NCI-H526 (cell line): Measurements from ENCODE around the gene DNAJA4.

Experiments used
- DNase-seq, 2 experiments: peaks; one replicate each; lab custom pipeline; 2025; lab: John Stamatoyannopoulos, UW

The DNAJA4 gene

DNA sequence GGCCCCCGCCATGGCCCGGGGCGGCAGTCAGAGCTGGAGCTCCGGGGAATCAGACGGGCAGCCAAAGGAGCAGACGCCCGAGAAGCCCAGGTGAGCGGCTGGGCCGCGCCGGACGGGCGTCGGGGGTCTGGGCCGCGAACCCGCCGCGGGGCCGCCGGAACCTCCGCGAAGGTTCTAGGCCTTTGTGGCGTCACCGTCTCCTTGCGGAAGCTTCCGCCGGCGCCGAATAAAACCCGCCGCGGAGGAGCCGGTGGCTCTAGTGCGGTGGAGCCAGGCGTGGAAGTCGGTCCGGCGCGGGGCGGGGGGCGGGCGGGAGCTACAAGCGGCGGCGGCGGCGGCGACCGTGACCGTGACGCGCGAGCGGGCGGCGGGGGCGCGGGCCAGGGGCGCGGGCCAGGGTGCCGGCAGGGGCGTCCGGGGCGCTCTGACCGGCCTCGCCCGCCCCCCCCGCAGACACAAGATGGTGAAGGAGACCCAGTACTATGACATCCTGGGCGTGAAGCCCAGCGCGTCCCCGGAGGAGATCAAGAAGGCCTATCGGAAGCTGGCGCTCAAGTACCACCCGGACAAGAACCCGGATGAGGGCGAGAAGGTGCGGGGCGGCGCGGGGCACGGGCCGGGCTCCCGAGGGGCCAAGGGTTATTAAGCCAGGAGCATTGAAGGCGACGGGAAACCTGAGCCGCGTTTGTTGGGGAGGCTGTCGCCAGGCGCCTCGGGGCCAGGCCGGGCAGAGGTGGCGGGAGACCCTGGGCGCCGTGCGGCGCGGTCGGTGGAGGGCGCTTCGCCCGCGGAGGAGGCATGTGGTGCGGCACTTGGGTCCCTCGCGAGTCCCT is at the start of gene DNAJA4:
DNAJA4 (plus strand) TSS at position 259 of the 833 bp plus-strand sequence; CDS start at position 461, 202 bp downstream.
- peak; percentile 34 to 60 for DNase-seq

DNA sequence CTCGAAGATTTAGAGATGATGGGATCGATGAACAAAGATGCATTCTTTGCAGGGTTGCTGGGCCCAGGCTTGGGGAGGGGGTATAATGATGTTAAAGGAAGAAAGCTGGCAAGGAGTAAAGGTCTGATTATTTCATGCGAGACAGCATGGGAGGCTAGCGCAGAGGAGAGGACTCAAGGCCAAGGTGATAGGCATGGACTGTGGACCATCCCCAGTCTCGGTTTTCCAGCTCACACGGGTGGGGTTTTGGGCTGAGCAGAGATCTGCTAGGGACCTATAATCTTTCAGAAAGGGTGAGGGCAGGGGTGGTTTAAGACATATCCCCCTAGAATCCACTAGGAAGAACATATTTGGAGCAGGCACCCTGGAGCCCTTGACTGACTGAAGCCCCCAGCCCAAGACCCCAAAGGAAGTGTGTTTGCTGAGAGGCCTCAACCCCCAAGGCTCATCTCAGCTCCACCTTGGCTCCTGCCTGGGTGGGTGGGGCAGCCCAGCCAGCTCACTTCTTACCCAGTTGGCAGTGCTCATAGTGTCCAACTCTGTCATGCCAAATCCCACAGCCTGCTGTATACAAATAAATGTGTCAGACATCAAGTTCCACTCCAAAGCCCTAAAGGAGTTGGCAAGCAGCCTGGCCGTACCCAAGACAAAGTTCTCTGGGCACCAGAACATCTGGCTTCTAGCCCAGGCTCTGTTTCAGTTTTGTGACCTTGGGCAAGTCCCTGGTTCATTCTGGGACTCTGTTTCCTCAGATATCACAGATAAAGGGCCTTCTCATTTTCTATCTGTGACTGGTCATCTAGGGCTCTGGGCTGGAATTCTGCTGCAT is 47.9 kb upstream of the DNAJA4 start:
- no peak for DNase-seq

DNA sequence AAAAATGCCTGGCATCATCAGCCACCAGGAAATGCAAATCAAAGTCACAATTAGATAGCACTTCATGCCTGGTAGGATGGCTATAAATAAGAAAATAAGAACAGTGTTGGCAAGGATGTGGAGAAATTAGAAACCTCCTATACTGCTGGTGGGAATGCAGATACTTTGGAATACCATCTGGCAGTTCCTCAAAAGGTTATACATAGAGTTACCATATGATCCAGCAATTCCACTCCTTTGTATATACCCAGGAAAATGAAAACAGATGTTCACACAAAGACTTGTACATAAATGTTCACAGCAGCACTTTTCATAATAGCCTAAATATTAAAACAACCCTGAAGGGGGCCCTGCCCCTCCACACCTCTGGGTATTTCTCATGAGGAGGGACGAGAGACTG is 43.6 kb upstream of the DNAJA4 start:
- peak; percentile 87 to 90 for DNase-seq

DNA sequence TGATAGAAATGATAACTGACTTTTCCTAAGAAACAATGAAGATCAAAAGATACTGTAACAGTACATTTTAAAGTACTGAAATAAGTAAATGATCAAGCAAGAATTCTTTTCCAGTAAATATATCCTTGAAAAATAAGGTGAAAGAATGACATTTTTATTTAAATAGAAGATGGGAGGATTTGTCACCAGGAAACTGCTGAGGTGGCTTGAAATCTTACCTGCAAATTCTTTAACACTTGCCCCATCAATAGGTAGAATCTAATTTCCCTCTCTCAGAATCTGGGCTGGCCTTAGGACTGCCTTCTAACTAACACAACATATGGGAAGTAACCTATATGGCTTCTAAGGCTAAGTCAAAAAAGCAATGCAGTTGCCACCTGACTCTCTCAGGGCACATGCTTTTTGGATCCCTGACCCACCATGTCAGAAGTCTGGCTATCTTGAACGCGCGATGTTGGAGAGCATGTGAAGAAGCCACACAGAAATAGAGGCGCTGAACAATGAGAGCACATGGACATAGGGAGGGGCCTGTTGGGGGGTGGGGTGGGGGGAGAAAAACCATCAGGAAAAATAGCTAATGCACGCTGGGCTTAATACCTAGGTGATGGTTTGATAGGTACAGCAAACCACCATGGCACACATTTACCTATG is 41.5 kb upstream of the DNAJA4 start:
- DNase-seq = no peak

DNA sequence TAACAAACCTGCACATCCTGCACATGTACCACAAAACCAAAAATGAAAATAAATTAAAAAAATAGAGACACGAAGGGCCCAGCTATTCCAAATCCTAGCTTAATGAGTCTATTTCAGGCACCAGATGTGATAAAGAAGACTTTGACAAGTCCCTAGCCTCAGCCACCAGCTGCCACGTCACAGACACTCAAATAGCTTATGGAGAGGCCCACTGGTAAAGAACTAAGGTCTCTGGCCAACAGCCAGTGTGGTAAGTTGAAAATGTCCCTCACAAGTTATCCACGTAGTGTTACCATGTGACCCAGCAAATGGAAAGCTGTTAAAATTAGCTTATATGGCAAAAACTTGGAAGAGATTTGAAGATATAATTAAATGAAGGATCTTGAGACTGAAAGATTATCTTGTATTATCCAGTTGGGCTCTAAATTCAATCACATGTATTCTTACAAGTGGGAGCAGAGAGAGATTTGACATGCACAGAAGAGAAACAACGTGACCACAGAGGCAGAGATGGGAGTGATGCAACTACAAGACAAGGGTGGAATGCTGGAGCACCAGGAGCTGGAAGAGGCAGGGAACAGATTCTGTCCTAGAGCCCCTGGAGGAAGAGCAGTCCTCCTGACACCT is 40.9 kb upstream of the DNAJA4 start:
- DNase-seq = no peak

DNA sequence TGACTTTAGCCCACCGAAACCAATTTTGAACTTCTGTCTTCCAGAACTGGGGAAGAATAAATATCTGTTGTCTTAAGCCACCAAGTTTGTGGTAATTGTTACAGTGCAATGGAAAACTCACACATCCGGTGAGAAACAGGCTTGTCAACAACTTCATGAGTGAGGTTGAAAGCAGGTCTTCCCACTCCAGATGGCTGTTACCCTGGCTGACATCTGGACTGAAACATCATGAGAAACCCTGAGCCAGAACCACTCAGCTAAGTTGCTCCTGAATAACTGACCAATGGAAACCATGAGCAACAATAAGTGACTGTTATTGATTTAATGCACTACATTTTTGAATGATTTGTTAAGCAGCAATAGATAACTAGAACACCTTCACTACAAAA is 40.3 kb upstream of the DNAJA4 start:
- no peak for DNase-seq

DNA sequence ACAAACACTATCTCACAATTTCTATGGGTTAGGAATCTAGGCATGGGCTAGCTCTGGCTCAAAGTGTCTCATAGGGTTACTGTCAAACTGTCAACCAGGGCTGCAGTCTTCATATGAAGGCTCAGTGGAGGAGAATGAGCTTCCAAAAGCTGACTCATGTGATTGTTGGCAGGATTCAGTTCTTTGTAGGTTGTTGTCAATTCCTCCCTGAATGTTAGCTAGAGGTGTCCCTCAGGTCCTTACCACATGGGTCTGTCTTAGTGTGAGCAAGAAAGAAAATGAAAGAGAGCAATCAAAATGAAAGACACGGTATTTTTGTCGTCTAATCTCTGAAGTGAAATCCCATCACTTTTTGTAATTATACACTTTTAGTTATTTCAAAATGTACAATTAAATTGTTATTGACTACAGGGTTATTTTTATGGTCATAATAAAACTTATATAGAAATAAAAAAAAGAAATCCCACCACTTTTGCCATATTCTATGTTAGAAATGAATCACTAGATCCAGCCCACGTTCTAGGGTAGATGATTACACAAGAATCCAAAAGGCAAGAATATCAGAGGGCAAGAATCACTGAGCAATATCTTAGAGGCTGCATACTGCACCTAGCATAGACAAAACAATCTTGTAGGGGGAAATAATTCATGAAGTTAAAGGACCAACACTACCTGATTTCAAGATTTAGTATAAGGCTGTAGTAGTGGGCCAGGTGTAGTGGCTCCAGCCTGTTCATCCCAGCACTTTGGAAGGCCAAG is 38.4 kb upstream of the DNAJA4 start:
- no peak for DNase-seq

DNA sequence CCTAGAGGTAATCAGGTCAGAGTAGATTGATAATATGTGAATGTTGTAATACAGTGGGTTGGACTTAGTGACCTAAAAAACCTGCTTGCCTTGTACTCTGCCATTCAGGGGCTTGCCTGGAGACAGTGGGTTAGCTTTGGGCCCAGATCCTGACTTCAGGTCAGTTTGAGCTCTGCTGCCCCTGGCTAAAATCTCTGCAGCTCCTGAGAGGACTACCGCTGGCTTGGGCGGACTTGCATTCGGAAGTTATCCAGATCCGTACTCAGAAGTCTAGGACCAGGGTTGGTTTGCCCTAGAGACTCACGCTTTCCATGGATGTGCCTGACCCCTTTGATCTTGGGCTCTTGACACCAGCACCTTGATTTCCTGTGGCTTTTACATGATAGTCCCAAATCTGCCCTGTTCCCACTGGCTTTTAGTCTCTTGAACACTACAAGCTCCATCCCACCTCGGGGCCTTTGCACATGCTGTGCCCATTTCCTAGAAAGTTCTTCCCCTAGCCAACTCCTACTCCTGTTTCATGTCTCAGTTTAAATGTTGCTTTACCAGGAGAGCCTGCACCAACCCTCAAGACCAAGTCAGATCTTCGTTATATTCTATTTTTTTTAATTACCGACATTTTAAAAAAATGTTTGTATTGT is 35.9 kb upstream of the DNAJA4 start:
- DNase-seq = no peak

DNA sequence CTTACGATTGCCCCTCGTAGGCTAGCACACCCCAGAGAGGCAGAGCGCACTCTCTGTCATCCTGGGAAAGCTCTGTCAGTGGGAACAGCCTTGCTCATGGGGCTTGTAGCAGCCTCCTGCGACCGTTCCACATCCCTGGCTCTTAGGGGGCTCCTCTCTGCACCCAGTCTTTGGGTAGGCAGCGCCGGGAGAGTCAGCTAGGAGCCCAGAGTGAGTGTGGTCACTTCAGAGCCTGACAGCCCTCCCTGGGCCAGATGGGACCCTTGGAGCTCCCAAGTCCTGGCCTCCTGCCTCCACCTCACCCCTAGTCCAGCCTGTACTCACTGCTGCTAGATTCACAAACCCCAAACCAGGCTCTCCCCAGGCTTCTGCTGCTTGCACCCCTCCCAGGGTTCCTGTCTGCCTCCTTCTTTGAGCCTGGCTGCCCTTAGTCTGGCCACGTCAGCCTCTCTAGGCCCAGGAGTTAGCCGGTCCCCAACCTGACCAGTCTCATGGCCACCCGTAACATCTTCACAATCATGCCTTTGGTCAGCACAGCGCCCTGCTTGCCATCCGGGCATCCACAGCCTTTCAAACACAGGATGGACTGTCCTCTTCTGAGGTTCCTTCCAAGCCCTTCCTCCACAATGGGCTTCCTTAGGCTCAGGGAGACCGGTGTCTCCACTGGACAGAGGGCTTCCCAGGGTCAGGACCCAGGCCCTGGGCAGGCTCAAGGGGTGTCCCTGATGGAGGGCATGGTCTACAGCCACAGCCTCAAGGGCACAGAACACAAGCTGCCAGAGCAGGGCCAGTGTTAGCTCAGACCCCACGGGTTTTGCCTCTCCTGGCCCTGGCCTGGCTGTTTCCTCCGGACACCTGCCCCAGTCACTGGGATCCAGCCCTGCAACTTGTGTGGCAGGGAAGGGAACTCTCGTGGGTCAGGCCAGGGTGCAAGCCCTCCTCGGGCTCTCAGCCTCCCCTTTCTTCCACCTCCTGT is 34.6 kb upstream of the DNAJA4 start:
- DNase-seq = no peak

DNA sequence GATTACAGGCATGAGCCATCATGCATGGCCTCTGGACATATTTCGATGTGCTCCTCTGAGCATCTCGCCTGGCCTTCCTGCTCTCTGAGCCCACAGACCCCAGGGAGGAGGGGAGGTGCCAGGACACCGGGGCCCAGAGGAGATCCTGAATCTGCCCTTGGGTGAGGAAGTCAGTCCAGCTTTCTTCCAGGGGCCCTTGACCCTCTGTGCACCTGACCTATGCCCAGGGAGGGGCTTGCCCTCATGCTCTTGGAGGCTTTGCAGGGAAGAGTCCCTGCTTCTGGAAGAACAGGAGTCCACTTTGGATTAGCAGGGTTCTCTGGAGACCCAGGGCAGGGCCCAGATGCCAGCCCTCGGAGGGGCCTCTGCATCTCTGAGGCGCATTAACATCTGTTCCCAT is 31.4 kb upstream of the DNAJA4 start:
- DNase-seq = no peak

DNA sequence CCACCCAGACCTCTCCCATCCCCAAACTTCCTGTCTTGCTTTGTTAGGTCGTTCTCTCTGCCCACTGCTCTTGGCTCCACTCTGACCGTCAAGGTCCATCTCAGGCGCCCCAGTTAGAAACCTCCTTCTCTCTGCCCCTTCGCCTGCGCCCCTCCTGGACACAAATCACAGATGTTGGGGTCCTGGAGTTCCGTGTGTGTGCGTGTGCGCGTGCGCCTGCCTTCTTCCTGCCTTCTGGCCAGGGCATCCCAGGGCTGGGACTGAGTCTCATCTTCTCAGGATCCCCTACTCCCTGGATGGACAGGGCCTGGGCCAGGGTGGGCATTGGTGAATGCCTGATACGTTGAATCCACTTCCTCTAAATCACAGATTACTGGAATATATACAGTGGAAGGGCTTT is 30.9 kb upstream of the DNAJA4 start:
- DNase-seq = no peak

DNA sequence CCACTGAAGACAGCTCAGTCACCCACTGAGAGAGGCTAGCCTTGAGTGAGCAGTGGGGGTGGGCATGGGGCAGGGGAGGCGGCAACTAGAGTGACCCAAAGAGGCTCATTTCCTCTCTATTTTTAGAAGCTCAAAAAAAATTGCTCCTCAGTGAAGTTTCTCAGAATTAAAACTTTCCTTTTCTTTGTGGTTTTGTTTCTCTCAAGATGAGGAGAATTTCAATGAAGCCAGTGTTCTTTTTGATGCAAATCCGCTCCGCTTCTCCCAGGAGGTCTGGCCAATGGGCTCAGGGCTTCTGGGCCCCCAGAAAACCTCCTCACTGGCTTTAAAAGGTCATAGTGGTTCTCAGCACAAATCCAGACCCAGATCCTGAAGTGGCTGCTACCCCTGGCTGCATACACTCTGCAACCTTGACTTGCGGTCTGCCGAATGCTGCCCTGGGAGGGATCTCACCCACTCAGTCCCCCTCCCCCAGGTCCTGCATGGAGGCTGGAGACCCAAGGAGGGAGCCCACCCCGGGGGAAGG is 29.8 kb upstream of the DNAJA4 start, which contains the start of gene ACSBG1:
ACSBG1 (minus strand) TSS at position 51 of the 526 bp plus-strand sequence. CDS start 64 bp downstream, outside the sequence.
- DNase-seq = no peak

DNA sequence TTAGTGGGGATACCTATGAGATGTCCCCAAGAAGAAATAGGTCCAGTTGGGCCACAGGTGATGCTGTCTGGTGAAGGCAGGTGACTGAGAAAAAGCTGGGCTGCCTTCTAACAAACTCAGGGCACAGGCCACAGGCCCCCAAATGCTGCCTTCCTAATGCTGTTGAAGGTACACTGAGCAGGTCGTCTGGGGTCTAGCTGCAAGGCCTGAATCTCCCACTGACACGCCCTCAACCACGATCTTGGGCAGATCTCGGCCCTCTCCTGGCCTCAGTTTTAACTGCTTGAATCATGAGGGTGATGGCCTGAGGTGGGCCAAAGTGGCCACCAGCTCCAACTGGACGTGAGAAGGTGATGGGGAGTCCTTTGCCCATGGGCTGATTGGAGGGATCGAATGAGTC is 27.9 kb upstream of the DNAJA4 start:
- DNase-seq = no peak

DNA sequence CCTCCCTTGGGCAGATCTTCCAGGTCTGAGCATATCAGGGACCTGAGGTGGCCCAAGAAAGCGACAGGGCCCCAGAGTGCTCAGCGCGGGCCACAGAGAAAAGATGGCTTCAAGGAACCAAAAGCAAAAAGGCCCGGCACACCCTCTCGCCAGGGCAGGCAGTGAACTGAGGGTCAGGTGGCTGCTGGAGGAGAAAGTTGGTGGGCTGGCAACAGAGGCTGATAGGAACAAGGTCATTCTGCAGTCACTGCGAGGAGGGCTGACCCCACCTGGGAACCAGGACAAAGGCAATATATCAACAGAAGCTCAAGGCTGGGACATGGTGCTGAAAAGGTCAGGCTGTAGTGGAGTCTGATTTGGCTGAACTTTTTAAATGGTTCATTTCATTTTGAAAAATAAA is 27.2 kb upstream of the DNAJA4 start:
- DNase-seq = no peak

DNA sequence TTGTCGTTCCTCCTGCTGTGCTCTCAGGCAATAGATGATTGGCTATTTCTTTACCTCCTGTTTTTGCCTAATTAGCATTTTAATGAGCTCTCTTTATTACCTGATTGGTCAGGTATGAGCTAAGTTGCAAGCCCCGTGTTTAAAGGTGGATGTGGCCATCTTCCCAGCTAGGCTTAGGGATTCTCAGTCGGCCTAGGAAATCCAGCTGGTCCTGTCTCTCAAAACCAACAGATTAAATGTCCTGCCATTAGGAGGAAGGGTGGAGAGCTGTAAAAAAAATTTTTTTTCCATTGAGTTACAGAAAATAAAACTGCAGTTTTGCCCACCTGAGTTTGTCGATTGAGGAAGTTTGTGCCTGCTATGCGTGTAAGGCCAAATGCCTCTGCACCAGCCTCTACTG is 24.6 kb upstream of the DNAJA4 start:
- no peak for DNase-seq

DNA sequence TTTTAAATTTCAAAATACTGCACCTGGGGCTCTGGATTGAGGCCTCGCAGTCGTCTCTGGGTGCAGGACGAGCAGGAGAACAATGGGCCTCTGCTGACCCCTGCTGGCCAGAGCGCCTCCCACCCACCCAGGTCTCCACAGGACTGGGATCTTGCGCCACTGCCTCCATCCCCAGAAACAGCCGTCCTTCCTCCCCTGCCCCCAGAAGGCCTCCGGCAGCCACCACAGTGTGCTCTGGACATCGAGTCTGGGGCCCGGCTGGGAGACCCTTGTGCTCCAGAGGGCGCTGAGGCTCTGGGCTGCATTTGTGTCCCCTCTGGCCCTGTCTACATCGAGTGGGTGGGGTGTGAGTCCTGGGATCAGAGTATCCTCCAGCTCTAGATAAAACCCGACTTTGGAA is 23.3 kb upstream of the DNAJA4 start:
- peak; percentile 41 to 81 for DNase-seq

DNA sequence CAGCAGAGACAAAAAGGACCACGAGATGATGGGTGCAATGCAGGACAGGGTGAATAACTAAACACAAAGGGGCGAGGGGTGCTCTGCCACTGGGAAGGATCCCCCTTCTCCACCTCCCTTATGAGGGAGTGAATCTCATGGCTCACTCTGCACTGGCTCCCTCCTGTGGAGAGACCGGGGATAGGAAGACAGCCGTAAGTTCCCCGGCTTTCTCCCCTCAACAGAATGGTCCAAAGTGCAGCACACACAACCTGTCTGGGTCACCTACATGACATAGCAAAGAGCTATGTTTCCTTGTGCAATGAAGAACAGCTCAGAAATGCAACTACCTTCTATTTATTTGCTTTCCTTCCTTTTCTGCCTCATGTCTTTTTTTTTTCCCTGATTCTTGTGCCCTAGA is 22.2 kb upstream of the DNAJA4 start:
- DNase-seq = peak in 1 of 2 experiments; percentile 24

DNA sequence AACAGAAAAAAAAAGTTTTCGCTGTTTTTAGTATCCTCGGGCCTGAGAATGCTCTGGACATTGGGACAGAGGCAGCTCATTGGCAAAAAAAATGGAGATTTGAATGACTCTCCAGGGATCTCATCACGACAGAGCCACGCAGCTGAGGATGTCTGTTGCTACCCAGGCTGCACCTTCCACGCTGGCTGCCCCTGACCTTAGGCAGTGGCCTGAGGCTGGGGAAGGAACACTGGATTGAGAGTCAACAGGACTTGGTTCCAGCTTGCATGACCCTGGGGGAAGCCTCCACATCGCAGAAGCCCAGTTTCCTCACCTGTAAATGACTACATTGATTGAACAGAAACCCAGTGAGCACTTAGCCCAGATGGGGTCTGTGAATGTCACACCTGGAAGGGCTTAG is 21.3 kb upstream of the DNAJA4 start:
- peak in 1 of 2 experiments; percentile 8 for DNase-seq

DNA sequence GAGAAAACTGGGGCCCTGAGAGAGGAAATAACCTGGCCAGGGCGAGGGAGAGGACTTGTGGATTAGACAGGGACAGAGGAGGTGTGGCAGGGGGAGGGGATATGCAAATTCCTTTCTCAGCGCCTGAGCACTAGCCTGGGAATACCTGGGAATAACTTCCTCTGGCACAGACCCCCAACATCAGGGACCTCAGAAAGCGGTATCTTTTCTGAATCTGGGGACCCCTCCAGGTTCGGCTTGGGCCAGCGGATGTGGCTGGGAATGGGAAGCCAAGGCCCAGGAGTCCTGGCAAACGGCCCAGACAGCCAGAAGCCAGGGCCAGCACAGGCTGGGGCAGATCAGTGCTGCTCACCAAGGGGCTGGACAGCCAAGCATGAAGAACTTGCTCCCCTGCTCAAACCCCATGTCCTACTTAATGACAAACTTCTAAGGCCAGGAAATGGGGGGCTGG is 20.8 kb upstream of the DNAJA4 start:
- DNase-seq = peak in 1 of 2 experiments; percentile 52
